DMS114 treated with DMSO at 0.1 percent for 48 hours (cell line): ENCODE results near the gene TUB.
A peak's percentile ranks its signal among the peaks of the same experiment; 100 is the strongest.

Experiments
- DNase-seq: peaks from one replicate; lab custom pipeline; 2025; ENCODE audit not compliant: unreplicated experiment; lab: John Stamatoyannopoulos, UW

TUB gene

GRCh38 chr11:8089791-8090510, 8.9 kb downstream of the TUB start:
- no peak for DNase-seq

DNA sequence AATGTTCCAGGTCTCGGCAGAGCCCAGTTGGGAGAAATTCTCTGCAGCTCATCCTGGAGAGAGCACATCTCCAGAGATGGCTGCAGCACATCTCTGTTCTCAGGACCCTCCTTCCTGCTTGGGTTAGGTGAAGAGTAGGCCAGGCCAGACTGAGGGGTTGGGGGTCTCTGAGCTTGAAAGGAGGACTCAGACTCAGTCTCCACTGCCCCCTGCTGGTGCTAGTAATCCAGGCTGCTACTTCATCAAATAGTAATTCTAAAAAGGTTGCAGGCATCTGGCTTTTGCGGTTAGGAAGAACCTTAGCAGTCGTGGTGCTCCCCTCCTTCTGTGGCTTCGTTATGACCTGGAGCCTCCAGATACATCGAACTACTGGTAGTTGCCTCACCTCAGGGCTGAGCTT, 9.7 kb downstream of the TUB start:
- DNase-seq, result peak; percentile 1

DNA sequence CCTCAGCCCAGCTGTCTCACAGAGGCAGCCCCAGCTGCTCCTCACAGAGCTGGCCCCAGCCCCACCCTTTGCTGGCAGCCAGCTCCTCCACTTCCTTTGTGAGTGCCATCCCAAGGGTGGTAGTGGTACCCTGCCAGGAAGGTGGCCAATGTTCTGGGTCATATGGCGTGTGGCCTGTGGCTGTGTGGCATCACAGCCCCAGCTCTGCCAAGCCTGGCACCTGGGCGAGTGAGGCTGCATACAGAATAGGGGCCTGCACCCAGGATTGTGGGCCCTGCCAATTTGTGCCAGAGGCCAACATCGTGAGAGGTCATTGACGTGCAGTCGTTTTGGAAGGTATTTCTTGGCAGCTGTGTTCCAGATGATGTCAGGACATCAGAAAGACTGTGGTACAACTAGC, 10.7 kb downstream of the TUB start:
- no peak for DNase-seq

DNA sequence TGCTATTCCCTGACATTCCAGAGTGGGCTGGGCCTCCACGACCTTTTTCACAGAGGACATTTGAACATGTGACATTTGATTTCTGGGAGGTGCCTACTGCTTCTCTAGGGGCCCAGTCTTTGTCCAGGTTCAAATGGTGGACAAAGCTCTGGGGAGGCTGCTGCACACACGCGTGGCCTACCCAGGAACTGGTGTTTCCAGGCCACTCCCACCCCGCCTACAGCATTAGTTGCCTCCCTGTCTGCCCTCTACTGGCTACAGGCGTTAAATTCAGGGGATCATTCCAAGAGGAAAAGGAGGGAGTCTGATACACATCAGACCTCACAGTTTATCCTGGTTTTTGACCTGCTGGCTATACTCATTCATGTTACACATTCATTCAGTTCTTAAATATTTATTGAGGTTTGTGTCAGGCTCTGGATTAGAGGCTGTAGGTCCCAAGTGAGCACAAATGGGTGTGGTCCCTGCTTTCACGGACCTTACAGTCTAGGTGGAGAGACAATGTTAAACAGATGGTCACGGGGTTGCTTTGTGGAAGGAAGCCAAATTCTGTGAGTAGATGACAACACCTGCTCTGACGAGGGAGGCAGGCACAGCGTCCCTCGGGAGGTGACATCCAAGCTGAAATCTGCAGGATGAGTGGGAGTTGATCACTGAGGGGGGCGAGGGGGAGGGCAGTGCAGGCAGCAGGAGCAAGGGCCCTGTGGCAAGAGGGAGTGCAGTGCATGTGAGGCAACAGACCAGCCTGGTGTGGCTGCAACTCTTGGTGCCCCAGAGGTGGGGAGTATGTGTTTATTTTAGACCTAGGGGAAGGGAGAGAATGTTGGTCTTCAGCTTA, 11.8 kb downstream of the TUB start:
- DNase-seq, result peak; percentile 27

GRCh38 chr11:8093931-8094575, 13.0 kb downstream of the TUB start:
- DNase-seq, result no peak

DNA sequence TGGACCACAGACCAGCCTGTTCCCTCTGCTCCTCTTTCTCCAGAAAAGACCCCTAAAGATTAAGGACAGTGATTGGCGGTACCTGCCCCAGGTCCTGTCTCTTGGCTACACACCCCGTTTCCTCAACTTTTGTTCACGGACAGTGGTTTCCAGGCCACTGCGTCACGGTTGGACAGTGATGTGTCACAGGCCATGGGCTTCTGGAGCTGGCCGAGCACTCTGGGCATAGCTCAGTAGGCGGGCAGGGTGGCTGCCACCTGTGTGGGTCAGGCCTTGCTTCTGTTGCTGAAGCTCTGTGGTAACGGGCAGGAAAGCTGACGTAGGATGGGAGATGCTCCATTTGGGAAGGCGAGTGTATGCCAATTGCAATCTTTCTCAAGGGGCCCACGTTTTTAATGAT, 13.6 kb downstream of the TUB start:
- no peak for DNase-seq

- no peak for DNase-seq
These were observed 14.4 kb downstream of the TUB start for GRCh38 chr11:8095371-8095770.

GRCh38 chr11:8095806-8096522, 15.0 kb downstream of the TUB start:
- no peak for DNase-seq

DNA sequence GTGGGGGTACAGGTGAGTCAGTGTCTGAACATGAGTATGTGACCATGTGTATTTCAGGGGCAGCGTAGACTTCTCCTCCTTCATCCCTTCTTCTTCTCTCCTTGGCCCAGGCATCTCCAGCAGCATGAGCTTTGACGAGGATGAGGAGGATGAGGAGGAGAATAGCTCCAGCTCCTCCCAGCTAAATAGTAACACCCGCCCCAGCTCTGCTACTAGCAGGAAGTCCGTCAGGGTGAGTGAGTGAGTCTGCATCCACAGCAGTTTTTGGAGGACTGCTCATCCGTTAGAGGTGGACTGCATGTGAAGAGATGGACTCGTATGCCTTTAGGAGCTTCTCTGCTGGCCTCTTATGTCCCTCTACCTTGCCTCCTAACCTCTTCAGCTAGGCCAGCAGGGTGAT, 15.6 kb downstream of the TUB start:
- no peak for DNase-seq

DNA sequence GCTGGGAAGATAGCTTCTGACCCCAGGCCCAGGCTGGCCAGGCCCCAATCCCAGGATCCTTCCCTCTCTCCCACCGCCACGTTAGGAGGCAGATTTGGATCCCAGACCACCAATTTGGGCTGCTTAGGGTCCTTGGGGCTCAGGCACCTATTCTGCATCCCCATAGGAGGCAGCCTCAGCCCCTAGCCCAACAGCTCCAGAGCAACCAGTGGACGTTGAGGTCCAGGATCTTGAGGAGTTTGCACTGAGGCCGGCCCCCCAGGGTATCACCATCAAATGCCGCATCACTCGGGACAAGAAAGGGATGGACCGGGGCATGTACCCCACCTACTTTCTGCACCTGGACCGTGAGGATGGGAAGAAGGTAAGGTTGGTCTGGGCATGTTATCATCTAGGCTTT, 16.1 kb downstream of the TUB start:
- no peak for DNase-seq

DNA sequence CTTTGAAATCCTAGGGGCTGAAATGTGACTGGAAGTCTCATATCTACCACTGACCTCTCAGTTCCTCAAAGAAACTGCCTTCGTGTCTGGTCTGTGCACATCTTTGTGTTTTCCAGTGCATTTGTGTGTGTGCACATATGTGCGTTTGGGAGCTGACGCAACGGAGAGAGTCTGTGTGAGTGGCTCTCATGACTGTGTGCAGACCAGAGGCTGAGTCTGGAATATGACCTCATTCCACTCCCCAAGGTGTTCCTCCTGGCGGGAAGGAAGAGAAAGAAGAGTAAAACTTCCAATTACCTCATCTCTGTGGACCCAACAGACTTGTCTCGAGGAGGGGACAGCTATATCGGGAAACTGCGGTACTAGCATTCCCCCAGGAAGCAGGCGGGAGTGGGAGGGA, 16.5 kb downstream of the TUB start:
- DNase-seq, result no peak

- no peak for DNase-seq
These were observed 16.9 kb downstream of the TUB start for GRCh38 chr11:8097926-8098325.

DNA sequence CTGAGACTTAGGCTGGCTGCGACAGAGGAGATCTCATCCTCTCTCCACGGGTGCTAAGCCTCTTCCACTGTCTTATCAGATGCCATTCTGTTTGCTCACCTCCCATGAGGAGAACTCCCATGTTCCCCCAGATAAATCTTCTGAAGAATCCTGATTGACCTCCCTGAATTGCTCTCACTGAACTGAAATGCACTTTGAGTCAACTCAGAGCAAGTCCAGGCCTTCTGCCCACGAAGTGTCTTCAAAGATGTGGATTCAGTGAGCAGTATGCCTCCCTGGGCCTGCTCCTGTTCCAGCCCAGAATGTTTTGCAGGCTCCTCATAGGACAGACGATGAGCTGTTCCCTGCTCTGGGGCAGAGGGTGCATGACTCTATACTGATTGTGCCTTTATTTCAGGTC, 17.4 kb downstream of the TUB start:
- DNase-seq, result no peak

DNA sequence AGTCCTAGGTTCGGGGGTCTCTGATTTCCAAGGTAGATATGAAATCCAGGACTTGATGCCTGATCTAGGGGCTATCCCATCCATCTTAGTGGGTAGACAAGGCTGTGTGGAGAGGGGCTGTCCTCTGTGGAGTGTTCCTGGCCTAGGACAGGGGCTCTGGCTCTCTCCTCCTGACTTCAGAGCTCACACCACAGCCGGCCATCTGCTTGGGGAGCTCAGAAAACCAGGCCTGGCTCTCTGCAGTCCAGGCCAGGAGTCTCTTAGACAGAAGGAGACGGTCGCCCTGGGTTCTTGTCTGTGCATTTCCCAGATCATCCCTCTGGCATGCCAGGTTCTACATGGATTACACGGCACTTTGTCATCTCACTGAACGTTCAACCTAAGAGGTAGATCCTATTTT, 17.9 kb downstream of the TUB start:
- no peak for DNase-seq

GRCh38 chr11:8099291-8099899, 18.4 kb downstream of the TUB start:
- DNase-seq, result peak; percentile 37

- DNase-seq, result no peak
These were observed 19.1 kb downstream of the TUB start for GRCh38 chr11:8100158-8100557.

- no peak for DNase-seq
These were observed 19.6 kb downstream of the TUB start for GRCh38 chr11:8100605-8101004.

DNA sequence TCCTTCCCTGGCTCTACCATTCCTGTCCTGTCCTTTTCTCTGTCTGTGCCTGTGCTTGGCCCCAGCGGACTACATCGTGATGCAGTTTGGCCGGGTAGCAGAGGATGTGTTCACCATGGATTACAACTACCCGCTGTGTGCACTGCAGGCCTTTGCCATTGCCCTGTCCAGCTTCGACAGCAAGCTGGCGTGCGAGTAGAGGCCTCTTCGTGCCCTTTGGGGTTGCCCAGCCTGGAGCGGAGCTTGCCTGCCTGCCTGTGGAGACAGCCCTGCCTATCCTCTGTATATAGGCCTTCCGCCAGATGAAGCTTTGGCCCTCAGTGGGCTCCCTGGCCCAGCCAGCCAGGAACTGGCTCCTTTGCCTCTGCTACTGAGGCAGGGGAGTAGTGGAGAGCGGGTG, 20.4 kb downstream of the TUB start:
- DNase-seq, result no peak

DNA sequence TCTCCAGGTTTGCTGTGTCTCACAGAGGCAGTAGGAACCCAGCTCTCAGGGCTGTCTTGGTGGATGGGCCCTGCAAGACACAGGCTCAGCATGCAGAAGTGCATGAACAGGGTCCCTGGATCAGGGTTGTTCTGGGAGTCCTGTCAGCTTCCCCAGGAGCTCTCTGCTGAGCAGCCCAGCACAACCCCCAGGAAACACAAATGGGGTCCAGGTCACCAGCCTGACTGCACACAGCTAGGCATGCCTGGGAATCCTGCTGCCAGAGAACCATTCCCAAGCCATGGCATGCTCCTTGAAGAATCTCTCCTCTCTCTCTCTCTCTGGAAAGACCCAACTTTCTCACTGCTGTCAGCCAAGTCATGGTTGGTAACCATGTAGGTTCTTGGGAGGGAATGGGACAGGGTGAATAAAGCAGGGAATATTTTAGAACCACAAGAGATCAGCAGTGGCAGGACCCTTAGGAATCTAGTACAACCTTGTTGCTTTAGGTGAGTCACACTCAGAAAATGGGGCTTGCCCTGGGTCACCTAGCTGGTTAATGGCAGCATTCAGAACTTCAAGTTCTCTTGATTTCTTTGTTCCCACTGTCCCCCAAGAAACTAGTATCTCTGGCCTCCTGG, 21.4 kb downstream of the TUB start:
- no peak for DNase-seq

- DNase-seq, result no peak
These were observed 22.0 kb downstream of the TUB start for GRCh38 chr11:8102965-8103364.

- DNase-seq, result no peak
These were observed 22.9 kb downstream of the TUB start for GRCh38 chr11:8103909-8104308.
